Epithelial cell of proximal tubule (primary cell): Measurements from ENCODE around the gene ZDHHC11B. TPM values are rescaled to one million over a fixed set of nuclear protein-coding genes. Genes with fewer than 3 reads are reported as not detected.
"Not testable (repeated sequence)": the region's sequence is repeated elsewhere in the genome, so short reads cannot be mapped to it uniquely, and the experiment has no call there.

Experiments
- DNase-seq: peaks from one replicate; pipeline ENCODE4 v3.0.0-alpha.2; 2011; ENCODE audit warnings: low read depth
- H3K4me3 ChIP-seq: 2 replicates; pipeline ENCODE4 v1.5.1; 2011; ENCODE audit warnings: low read depth, mild to moderate bottlenecking, low read length
- CTCF ChIP-seq: conservative IDR thresholded peaks from 2 replicates; pipeline ENCODE4 v1.5.1; 2012; ENCODE audit warnings: low read depth, mild to moderate bottlenecking, low read length
- total RNA-seq: library from RNA; depleted of rRNA; stranded (reverse); fragments of >200 nt; gene quantifications from 2 replicates; pipeline ENCODE4 v1.2.3, GENCODE V29; 2015

Gene ZDHHC11B
- total RNA-seq, 1 donor from 2014 or later, result not detected

- not testable (repeated sequence) for DNase-seq
Observed at GRCh38 chr5:769485-770145, 14.9 kb downstream of the ZDHHC11B start.

GRCh38 chr5:766666-767431 is 17.7 kb downstream of the ZDHHC11B start:
- no peak for TF ChIP-seq CTCF
- H3K4me3 ChIP-seq, result no peak overlapping the region
- DNase-seq, result no peak

More at GRCh38 chr5:769485-770145, 14.9 kb downstream of the ZDHHC11B start:
- H3K4me3 ChIP-seq, result not testable (repeated sequence)

- no peak for DNase-seq
- TF ChIP-seq CTCF, result no peak
- H3K4me3 ChIP-seq, result no peak overlapping the region
Observed at GRCh38 chr5:765948-766631, 18.4 kb downstream of the ZDHHC11B start.

- no peak for TF ChIP-seq CTCF
- no peak overlapping the region for H3K4me3 ChIP-seq
- no peak for DNase-seq
Observed at GRCh38 chr5:763998-764781, 20.3 kb downstream of the ZDHHC11B start.

GRCh38 chr5:763397-763796 is 21.1 kb downstream of the ZDHHC11B start:
- TF ChIP-seq CTCF, result no peak
- DNase-seq, result no peak
- no peak overlapping the region for H3K4me3 ChIP-seq

GRCh38 chr5:762996-763395 is 21.5 kb downstream of the ZDHHC11B start:
- not testable (repeated sequence) for H3K4me3 ChIP-seq, DNase-seq

- TF ChIP-seq CTCF, result no peak
- no peak overlapping the region for H3K4me3 ChIP-seq
- DNase-seq, result no peak
Observed at GRCh38 chr5:761854-762710, 22.4 kb downstream of the ZDHHC11B start.
